Gastrocnemius medialis (tissue), 4 donors: ENCODE measurements around the gene CACNA2D1.

ENCODE experiments used
- CTCF ChIP-seq, 5 experiments: fragments of 450-650 bp in 3 of 5; fragments of 200-600 bp in 2 of 5; sonication (generic) in 2 of 5; IDR thresholded peaks in 4 of 5; conservative IDR thresholded peaks in 1 of 5; 1 replicate in 4 of 5; 2 replicates in 1 of 5; pipeline ENCODE4 v1.5.1; 2016 to 2019; ENCODE audit warnings: antibody characterized with exemption in 5 of 5, mild to moderate bottlenecking in 3 of 5, moderate library complexity in 3 of 5
- POLR2A ChIP-seq, 2 donors: fragments of 450-650 bp; IDR thresholded peaks; one replicate each; pipeline ENCODE4 v1.6.1; 2017; ENCODE audit warnings: antibody characterized with exemption in 2 of 2, mild to moderate bottlenecking in 2 of 2, moderate library complexity in 2 of 2

- no peak for TF ChIP-seq CTCF (IDR thresholded peaks at IDR 0.05 in 4 of 5, conservative IDR thresholded peaks at IDR 0.05 in 1 of 5)
- no peak for TF ChIP-seq POLR2A (IDR thresholded peaks at IDR 0.05)
These were observed 112.8 kb downstream of the CACNA2D1 start for GRCh38 chr7:82330706-82331215.
